GM21515 (cell line): ENCODE data around the gene TSPYL4.
"Not testable (repeated sequence)": the region's sequence is repeated elsewhere in the genome, so short reads cannot be mapped to it uniquely, and the experiment has no call there.

Source experiments
- ATAC-seq: cut with Tn5 transposase; IDR thresholded peaks from one replicate; pipeline ENCODE4 v1.9.1; 2021; ENCODE audit not compliant: unreplicated experiment

Gene TSPYL4

GRCh38 chr6:116253505-116254296, at the start of gene TSPYL4:
Gene TSPYL4, minus strand, starts transcription at chr6:116254075. Its CDS starts 67 bp downstream, at chr6:116254008.
- peak; percentile 100 for ATAC-seq

- no peak for ATAC-seq
These were observed 47.2 kb upstream of the TSPYL4 start for GRCh38 chr6:116301104-116301503.

DNA sequence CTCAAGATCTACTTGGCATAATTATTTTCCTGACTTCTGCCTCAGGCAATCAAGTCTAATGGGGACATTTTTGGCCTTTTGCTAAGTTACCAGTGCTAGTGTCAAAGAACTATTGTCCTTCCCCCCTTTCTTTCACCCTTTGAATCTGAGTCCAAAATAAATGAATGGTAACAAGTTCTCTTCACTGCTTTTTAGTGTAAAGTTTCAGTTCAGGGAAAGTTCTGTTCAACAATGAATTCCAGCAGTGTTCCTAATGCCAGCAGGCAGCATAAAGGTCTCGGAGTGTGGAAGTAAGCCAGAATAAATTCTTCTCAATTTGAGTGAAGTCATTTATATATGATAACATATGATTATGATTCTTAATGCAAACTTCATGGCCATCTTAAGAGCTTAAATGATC, 46.7 kb upstream of the TSPYL4 start:
- no peak for ATAC-seq

- ATAC-seq: no peak
These were observed 45.1 kb upstream of the TSPYL4 start for GRCh38 chr6:116298973-116299372.

- no peak for ATAC-seq
These were observed 44.4 kb upstream of the TSPYL4 start for GRCh38 chr6:116298273-116298672.

DNA sequence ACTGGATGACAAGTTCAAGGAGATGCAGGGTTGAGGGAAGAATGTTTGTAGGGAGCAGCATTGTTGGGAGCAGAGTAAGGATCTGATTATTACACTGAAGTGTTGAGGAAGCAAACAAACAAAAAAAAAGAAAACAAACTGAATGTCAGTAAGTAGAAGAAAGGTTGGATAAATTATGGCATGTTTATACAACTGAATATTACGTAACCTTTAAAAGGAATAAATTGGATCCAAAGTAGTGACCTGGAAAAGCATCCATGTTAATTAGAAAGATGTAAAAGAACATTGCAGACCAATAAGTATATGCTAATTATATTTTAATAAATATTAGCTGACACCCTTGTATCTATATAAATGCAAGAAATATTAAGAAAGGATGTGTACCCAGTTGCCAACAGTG, 38.7 kb upstream of the TSPYL4 start:
- ATAC-seq: no peak

GRCh38 chr6:116291701-116292396, 38.0 kb upstream of the TSPYL4 start:
- ATAC-seq: no peak

DNA sequence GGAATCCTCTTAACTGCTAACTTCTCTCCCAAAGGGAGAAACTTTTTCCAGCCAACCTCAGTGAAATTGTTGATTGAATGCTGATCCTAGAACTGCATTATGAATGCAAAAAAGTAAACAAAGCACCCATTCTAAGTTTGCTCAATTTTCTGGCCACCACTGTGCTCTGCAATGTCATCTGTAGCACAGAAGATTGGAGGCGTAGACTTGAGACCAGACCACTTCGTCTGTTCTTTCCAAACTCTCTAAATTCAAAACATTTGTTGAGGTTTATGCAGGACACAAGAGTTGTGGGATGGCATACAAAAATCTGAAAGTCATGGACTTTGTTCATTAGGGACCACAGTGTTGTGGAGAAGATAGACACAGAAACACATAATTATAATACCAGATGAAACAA, 36.9 kb upstream of the TSPYL4 start:
- no peak for ATAC-seq

GRCh38 chr6:116289876-116290275, 36.0 kb upstream of the TSPYL4 start:
- ATAC-seq: no peak

GRCh38 chr6:116287689-116288282, 33.9 kb upstream of the TSPYL4 start:
- ATAC-seq: peak; percentile 69

DNA sequence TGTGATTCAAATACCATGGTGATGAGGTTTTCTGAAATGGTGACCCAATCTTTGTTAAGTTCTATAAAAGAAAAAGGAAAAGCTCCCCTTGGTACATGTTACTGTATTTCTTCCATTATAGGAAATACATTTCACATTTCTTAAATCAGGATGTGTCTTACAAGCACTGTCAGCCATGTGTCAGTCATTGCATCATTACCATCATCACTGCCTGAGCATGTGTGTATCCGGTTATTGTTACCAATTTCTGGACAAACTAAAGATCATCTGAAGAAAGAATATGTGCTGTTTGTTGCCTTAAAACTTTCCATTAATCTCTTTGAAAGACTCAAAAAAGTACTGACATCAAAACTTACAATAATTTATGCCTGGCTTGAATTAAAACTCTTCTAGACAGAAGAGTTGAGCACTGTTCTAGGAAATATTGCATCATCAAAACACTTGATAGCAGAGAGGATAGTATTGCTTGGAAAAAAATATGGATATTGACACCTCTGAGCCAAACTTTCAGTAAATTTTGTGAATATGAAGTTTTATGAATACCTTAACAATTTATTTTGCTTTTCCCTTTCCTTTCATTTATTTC, 33.0 kb upstream of the TSPYL4 start:
- no peak for ATAC-seq

GRCh38 chr6:116284984-116285383, 31.1 kb upstream of the TSPYL4 start:
- ATAC-seq: not testable (repeated sequence)

DNA sequence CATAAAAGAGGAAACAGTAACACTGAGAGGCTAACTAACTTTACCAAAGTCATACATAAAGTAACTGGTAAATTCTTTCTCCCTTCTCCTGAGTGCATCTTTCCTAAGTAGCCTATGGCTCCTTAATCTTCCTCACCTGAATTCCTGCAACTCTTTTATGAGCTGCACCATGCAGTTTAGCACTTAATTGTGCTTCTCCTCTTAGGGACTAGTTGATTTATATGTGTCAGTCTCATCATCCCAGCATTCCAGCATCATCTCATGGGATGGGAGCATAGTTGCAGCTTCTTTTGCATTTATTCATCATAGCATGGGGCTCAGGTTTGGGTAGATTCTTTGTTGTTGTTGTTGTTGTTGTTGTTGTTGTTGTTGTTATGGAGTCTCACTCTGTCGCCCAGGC, 29.3 kb upstream of the TSPYL4 start:
- ATAC-seq: no peak

DNA sequence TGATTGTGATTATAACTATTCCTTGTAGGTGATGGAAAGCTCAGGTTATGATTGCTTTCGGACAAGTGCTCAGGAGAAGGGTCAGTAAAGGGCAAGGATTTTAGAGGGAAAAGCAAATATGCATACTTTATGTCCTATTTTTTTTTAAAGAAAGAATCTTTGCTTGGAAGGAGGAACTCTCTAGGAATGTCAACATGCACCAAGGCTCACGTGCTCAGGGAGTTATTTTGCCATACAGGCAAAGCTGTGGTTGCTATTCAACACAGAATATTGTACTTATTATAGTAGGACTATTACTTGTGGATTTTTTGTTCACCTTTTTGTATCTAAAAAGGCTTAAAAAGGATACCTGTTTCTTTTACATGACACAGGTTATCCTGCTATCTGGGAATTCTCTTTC, 28.8 kb upstream of the TSPYL4 start:
- no peak for ATAC-seq

GRCh38 chr6:116280933-116281316, 27.1 kb upstream of the TSPYL4 start:
- ATAC-seq: no peak

GRCh38 chr6:116280161-116280932, 26.5 kb upstream of the TSPYL4 start:
- ATAC-seq: no peak

DNA sequence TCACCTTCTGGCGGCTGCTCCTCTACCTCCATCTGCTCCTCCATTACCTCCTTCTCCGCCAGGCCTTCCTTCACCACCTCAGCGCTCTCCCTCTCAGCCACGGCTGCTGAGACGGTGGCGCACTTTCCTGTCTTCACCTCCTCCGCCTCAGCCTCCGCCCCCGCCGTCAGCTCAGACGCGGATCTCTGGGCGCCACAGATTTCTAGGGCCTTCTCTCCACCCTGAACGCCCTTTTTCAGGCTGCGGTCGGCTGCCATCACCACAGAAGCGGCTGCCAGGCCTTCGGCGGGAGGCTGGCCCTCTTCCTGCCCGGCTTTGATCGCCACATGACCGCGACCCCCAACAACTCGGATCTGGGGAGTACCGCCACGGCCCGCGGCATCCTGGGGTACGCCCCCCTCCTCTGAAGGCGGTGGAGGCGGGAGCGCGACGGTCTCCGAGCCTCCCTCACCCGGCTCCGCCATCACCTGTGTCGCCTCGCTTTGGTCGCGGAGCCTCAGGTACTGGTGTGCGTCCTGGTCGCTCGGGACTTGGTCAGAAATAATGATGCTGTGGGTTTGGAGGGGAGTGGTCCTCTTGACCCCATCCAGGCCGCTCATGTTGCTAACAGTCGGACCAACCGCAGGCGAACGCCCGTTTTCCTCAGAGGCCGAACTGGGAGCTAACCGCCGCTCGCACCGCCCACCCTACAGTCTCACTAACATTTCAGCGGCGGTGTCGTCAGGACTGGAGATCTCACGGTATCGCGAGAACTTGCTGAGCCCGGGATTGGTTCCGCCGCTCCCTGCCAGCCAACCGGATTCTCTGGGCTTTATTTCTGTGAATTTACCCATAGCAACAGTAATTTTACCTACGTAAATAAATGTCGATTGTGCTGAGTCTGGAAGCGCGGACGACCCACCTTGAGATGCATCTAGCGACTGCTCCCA, 25.6 kb upstream of the TSPYL4 start, which contains the start of gene TSPYL1:
TSPYL1 (minus strand) TSS at position 699 of the 929 bp plus-strand sequence; CDS start at position 599, 100 bp downstream.
- ATAC-seq: peak; percentile 93

- ATAC-seq: no peak
These were observed 25.0 kb upstream of the TSPYL4 start for GRCh38 chr6:116278854-116279231.

DNA sequence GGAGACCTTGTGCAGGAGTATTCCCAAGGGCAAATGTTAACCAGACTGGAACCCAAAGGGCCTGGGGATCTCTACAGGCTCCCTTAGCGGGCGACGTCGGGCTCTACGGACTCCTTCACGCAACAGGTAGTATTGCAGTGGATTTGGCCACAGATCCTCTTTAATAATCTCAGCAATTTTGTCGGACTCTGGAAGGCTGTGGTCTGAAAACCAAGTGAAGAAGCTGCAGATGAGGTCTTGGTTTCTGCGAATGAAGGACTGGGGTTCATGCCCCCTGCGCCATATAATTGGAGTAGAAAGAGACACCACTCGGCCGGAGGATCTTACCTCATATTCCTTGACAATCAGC, 24.6 kb upstream of the TSPYL4 start:
- ATAC-seq: no peak

GRCh38 chr6:116277124-116277523, 23.2 kb upstream of the TSPYL4 start:
- ATAC-seq: no peak
